ENCODE measurements around the gene TNFAIP3.

- TF ChIP-seq, protein P1, sequence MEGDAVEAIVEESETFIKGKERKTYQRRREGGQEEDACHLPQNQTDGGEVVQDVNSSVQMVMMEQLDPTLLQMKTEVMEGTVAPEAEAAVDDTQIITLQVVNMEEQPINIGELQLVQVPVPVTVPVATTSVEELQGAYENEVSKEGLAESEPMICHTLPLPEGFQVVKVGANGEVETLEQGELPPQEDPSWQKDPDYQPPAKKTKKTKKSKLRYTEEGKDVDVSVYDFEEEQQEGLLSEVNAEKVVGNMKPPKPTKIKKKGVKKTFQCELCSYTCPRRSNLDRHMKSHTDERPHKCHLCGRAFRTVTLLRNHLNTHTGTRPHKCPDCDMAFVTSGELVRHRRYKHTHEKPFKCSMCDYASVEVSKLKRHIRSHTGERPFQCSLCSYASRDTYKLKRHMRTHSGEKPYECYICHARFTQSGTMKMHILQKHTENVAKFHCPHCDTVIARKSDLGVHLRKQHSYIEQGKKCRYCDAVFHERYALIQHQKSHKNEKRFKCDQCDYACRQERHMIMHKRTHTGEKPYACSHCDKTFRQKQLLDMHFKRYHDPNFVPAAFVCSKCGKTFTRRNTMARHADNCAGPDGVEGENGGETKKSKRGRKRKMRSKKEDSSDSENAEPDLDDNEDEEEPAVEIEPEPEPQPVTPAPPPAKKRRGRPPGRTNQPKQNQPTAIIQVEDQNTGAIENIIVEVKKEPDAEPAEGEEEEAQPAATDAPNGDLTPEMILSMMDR (IDR thresholded peaks at IDR 0.05) = no peak
- no peak for TF ChIP-seq POLR2A (IDR thresholded peaks at IDR 0.05)
These were observed 52.4 kb downstream of the TNFAIP3 start for GRCh38 chr6:137919502-137919823.

Data from lower leg skin (tissue), 3 donors.